ENCODE measurements around the gene GIPC3. TPM values are rescaled to one million over a fixed set of nuclear protein-coding genes. Genes with fewer than 3 reads are reported as not detected.
"Not testable (repeated sequence)": the region's sequence is repeated elsewhere in the genome, so short reads cannot be mapped to it uniquely, and the experiment has no call there.

The GIPC3 gene
- total RNA-seq, 1 donor, result under 0.01 TPM

DNA sequence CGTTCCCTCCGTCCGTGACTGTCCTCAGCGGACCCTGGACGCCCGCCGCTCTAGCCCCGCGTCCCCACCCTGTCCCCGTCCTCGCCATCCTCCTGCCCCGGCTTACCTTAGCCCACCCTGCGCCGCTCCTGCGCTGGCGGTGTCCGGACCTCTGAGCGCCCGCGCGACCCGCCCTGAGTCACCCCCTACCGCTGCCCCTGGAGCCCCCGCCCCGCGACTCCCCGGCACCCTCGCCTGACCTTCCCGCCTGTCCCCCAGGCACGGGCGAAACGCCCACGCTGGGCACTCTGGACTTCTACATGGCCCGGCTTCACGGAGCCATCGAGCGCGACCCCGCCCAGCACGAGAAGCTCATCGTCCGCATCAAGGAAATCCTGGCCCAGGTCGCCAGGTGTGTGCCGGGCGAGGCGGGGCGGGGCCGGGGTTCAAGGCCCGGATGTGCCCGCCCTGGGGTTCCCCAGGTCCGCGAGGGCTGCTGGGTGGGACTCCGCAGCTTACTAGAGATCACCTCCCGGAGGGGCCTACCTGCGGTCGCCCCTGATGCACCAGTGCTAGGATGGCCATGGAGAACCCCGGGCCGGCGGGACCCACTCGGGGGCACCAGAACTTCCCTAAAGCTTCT, 7.4 kb upstream of the GIPC3 start:
- no peak overlapping the region for H3K4me3 ChIP-seq (ENCODE audit: insufficient read depth, low read length)
- TF ChIP-seq, protein P1, sequence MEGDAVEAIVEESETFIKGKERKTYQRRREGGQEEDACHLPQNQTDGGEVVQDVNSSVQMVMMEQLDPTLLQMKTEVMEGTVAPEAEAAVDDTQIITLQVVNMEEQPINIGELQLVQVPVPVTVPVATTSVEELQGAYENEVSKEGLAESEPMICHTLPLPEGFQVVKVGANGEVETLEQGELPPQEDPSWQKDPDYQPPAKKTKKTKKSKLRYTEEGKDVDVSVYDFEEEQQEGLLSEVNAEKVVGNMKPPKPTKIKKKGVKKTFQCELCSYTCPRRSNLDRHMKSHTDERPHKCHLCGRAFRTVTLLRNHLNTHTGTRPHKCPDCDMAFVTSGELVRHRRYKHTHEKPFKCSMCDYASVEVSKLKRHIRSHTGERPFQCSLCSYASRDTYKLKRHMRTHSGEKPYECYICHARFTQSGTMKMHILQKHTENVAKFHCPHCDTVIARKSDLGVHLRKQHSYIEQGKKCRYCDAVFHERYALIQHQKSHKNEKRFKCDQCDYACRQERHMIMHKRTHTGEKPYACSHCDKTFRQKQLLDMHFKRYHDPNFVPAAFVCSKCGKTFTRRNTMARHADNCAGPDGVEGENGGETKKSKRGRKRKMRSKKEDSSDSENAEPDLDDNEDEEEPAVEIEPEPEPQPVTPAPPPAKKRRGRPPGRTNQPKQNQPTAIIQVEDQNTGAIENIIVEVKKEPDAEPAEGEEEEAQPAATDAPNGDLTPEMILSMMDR (IDR thresholded peaks at IDR 0.05; ENCODE audit: extremely low read depth, low read depth, low read length), result no peak
- peaks cover 19% of the 10 kb centered on the region for H3K4me1 ChIP-seq (ENCODE audit: insufficient read depth, low read length)
- H3K27ac ChIP-seq (ENCODE audit: low read depth, low read length), result no peak overlapping the region
- H2AFZ ChIP-seq (ENCODE audit: low read length), result no peak overlapping the region
- DNase-seq (ENCODE audit: insufficient read length, low spot score, missing footprints), result peak; percentile 68
- H3K36me3 ChIP-seq (ENCODE audit: insufficient read depth, low read length), result peaks cover 11% of the 10 kb centered on the region
- H4K20me1 ChIP-seq (ENCODE audit: insufficient read depth, low read length), result no peaks in the 10 kb centered on the region
- no peaks in the 10 kb centered on the region for H3K27me3 ChIP-seq (ENCODE audit: insufficient read depth, low read length)
- H3K4me2 ChIP-seq (ENCODE audit: insufficient read depth, low read length), result no peak overlapping the region
- peaks cover 5% of the 10 kb centered on the region for H3K79me2 ChIP-seq (ENCODE audit: insufficient read depth, low read length)
- H3K9me3 ChIP-seq (ENCODE audit: low read depth, low read length), result no peaks in the 10 kb centered on the region

DNA sequence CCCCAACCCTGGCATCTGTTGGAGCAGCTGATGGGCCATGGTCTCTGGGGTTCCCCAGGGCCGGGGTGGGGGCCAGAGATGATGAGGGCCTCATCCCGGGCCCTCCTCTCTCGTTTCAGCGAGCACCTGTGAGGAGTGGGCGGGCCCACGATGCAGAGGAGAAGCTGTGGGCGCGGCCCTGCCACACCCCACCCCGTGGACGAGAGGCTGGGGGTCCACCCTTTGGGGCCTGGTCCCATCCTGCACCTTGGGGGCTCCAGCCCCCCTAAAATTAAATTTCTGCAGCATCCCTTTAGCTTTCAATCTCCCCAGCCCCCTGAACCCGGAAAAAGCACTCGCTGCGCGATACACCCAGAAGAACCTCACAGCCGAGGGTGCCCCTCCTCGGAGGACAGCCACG, 6.9 kb upstream of the GIPC3 start:
- Histone ChIP-seq H3K4me1 (ENCODE audit: insufficient read depth, low read length) (peaks cover 19% of the 10 kb centered on the region), H3K79me2 (ENCODE audit: insufficient read depth, low read length) (peaks cover 2% of the 10 kb centered on the region), H2AFZ (ENCODE audit: low read length) (no peak overlapping the region), H3K4me2 (ENCODE audit: insufficient read depth, low read length) (no peak overlapping the region), H4K20me1 (ENCODE audit: insufficient read depth, low read length) (no peaks in the 10 kb centered on the region), H3K36me3 (ENCODE audit: insufficient read depth, low read length) (peaks cover 11% of the 10 kb centered on the region), H3K9me3 (ENCODE audit: low read depth, low read length) (no peaks in the 10 kb centered on the region), H3K27me3 (ENCODE audit: insufficient read depth, low read length) (no peaks in the 10 kb centered on the region), H3K27ac (ENCODE audit: low read depth, low read length) (no peak overlapping the region), H3K4me3 (ENCODE audit: insufficient read depth, low read length) (no peak overlapping the region)
- TF ChIP-seq, protein P1 (IDR thresholded peaks at IDR 0.05; ENCODE audit: extremely low read depth, low read depth, low read length), result no peak
- peak; percentile 73 for DNase-seq (ENCODE audit: insufficient read length, low spot score, missing footprints)

DNA sequence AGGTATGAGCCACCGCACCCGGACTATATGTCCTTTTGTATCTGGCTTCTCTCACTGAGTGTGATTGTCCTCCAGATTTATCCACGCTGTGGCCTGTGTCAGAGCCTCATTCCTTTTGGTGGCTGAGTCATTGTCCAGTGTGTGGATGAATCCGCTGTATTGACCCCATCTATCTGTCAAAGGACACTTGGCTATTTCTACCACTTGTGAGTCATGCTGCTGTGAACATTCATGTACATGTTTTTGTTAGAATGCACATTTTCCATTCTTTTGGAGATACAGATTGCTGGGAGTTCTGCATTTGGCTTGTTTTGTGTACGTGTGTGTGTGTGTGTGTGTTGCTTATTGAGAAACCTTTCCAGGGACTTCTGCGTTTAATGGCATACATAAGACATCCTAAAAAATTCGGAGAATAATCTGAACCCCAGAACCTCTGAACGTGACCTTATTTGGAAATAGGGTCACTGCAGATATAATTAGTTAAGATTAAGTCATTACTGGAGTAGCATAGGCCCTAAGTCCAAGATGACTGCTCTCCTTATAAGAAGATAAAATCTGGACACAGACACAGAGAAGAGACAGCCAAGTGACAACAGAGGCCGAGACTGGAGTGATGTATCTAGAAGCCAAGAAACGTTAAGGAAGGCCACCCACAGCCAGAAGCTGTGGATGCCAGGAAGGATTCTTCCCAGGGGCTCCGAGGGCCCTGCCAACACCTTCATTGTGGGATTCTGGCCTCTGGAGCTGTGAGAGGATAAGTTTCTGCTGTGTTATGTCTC, 4.9 kb upstream of the GIPC3 start:
- peaks cover 7% of the 10 kb centered on the region for H3K36me3 ChIP-seq (ENCODE audit: insufficient read depth, low read length)
- H3K27ac ChIP-seq (ENCODE audit: low read depth, low read length), result peak overlapping the region; percentile 62
- H2AFZ ChIP-seq (ENCODE audit: low read length), result no peak overlapping the region

DNA sequence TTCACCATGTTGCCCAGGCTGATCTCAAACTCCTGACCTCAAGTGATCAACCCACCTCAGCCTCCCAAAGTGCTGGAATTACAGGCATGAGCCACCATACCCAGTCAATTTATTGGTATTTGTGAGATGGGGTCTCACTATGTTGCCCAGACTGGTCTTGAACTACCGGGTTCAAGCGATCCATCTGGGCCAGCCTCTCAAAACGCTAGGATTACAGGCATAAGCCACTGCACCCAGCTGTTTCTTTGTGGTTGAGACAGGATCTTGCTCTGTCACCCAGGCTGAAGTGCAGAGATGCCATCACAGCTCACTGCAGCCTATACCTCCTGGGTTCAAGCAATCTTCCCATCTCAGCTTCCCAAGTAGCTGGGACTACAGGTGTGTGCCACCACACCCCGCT, 3.5 kb upstream of the GIPC3 start:
- not testable (repeated sequence) for H4K20me1 ChIP-seq (ENCODE audit: insufficient read depth, low read length); H3K36me3 ChIP-seq (ENCODE audit: insufficient read depth, low read length); DNase-seq (ENCODE audit: insufficient read length, low spot score, missing footprints); H2AFZ ChIP-seq (ENCODE audit: low read length); H3K9me3 ChIP-seq (ENCODE audit: low read depth, low read length); H3K27ac ChIP-seq (ENCODE audit: low read depth, low read length); H3K4me3 ChIP-seq (ENCODE audit: insufficient read depth, low read length); H3K4me2 ChIP-seq (ENCODE audit: insufficient read depth, low read length); H3K79me2 ChIP-seq (ENCODE audit: insufficient read depth, low read length)
- peaks cover 17% of the 10 kb centered on the region for H3K4me1 ChIP-seq (ENCODE audit: insufficient read depth, low read length)
- peaks cover 18% of the 10 kb centered on the region for H3K27me3 ChIP-seq (ENCODE audit: insufficient read depth, low read length)

More for the DNA sequence above, 4.9 kb upstream of the GIPC3 start:
- Histone ChIP-seq H3K4me3 (ENCODE audit: insufficient read depth, low read length) (no peak overlapping the region), H3K4me2 (ENCODE audit: insufficient read depth, low read length) (peak overlapping the region; percentile 62), H3K4me1 (ENCODE audit: insufficient read depth, low read length) (peaks cover 17% of the 10 kb centered on the region), H3K27me3 (ENCODE audit: insufficient read depth, low read length) (peaks cover 6% of the 10 kb centered on the region), H3K9me3 (ENCODE audit: low read depth, low read length) (no peaks in the 10 kb centered on the region), H4K20me1 (ENCODE audit: insufficient read depth, low read length) (no peaks in the 10 kb centered on the region), H3K79me2 (ENCODE audit: insufficient read depth, low read length) (no peaks in the 10 kb centered on the region)
- TF ChIP-seq, protein P1 (IDR thresholded peaks at IDR 0.05; ENCODE audit: extremely low read depth, low read depth, low read length), result no peak
- DNase-seq (ENCODE audit: insufficient read length, low spot score, missing footprints), result peak; percentile 98

DNA sequence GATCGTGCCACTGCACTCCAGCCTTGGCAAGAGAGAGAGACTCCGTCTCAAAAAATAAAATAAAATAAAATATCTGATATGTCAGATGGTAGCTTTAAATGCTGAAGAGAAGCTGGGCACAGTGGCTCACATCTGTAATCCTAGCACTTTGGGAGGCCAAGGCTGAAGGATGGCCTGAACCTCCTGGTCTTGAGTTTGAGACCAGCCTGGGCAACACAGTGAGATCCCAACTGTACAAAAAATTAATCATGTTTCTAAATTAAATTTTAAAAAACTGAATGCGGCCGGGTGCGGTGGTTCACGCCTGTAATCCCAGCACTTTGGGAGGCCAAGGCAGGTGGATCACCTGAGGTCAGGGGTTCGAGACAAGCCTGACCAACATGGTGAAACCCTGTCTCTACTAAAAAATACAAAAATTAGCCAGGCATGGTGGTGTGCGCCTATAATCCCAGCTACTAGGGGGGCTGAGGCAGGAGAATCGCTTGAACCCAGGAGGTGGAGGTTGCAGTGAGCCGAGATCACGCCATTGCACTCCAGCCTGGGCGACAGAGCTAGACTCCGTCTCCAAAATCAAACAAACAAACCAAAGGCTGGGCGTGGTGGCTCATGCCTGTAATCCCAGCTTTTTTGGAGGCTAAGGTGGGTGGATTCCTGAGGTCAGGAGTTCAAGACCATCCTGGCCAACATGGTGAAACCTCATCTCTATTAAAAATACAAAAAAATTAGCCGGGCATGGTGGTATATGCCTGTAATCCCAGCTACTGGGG, 1.1 kb upstream of the GIPC3 start:
- H4K20me1 ChIP-seq (ENCODE audit: insufficient read depth, low read length); H2AFZ ChIP-seq (ENCODE audit: low read length); H3K4me3 ChIP-seq (ENCODE audit: insufficient read depth, low read length); H3K36me3 ChIP-seq (ENCODE audit: insufficient read depth, low read length); H3K79me2 ChIP-seq (ENCODE audit: insufficient read depth, low read length); H3K27ac ChIP-seq (ENCODE audit: low read depth, low read length); H3K4me2 ChIP-seq (ENCODE audit: insufficient read depth, low read length); DNase-seq (ENCODE audit: insufficient read length, low spot score, missing footprints); H3K9me3 ChIP-seq (ENCODE audit: low read depth, low read length): not testable (repeated sequence)
- Histone ChIP-seq H3K4me1 (ENCODE audit: insufficient read depth, low read length) (peaks cover 17% of the 10 kb centered on the region), H3K27me3 (ENCODE audit: insufficient read depth, low read length) (peaks cover 22% of the 10 kb centered on the region)
